Breast epithelium (tissue), 4 donors: ENCODE results near the gene FRMD4A. TPM values are rescaled to one million over a fixed set of nuclear protein-coding genes. Genes with fewer than 3 reads are reported as not detected.

ENCODE experiments used
- DNase-seq, 2 donors: peaks; one replicate each; pipeline ENCODE4 v3.0.0-alpha.2; 2019; ENCODE audit warnings: low spot score in 2 of 2
- H3K27ac ChIP-seq, 2 donors: fragments of 200-600 bp; sonication (generic) in 1 of 2; one replicate each; pipeline ENCODE4 v1.5.1; 2016 to 2019; ENCODE audit warnings: mild to moderate bottlenecking in 1 of 2
- H3K27me3 ChIP-seq, 2 donors: fragments of 200-600 bp; sonication (generic) in 1 of 2; one replicate each; pipeline versions ENCODE4 v1.5.1 to v1.6.0; 2017 to 2019; ENCODE audit warnings: control low read depth in 1 of 2, mild to moderate bottlenecking in 1 of 2
- H3K36me3 ChIP-seq: fragments of 200-600 bp; one replicate; pipeline ENCODE4 v1.5.1; 2019
- H3K4me1 ChIP-seq, 2 donors: fragments of 200-600 bp; sonication (generic); one replicate each; pipeline ENCODE4 v1.5.1; 2016 to 2019; ENCODE audit warnings: control low read depth in 1 of 2
- H3K4me3 ChIP-seq, 3 donors: fragments of 200-600 bp; sonication (generic); 1 replicate in 2 of 3; 2 replicates in 1 of 3; pipeline ENCODE4 v1.5.1; 2016 to 2019; ENCODE audit warnings: mild to moderate bottlenecking in 3 of 3, moderate library complexity in 2 of 3
- H3K9me3 ChIP-seq, 2 donors: fragments of 200-600 bp; sonication (generic) in 1 of 2; one replicate each; pipeline ENCODE4 v1.5.1; 2016 to 2019; ENCODE audit warnings: control low read depth in 1 of 2
- CTCF ChIP-seq, 3 donors: fragments of 450-650 bp; IDR thresholded peaks; one replicate each; pipeline ENCODE4 v1.5.1; 2016 to 2017; ENCODE audit warnings: antibody characterized with exemption in 3 of 3, mild to moderate bottlenecking in 3 of 3, moderate library complexity in 3 of 3
- POLR2A ChIP-seq: fragments of 450-650 bp; IDR thresholded peaks from one replicate; pipeline ENCODE4 v1.6.1; 2016; ENCODE audit warnings: antibody characterized with exemption, mild to moderate bottlenecking, moderate library complexity
- POLR2AphosphoS5 ChIP-seq, 3 donors: sonication (generic); formaldehyde crosslinking; IDR thresholded peaks; one replicate each; pipeline ENCODE4 v1.6.1; 2017; ENCODE audit warnings: antibody characterized with exemption in 3 of 3
- intact Hi-C: fragments of 100-400 bp; cut with DNase I; formaldehyde crosslinking; loops from one replicate; pipeline ENCODE4 v1.15.1; 2023; ENCODE audit warnings: low total_unique reads
- total RNA-seq, 3 donors: library from RNA; depleted of rRNA; stranded (reverse); fragments of >200 nt; gene quantifications; one replicate each; pipeline ENCODE4 v1.1.0, GENCODE V29; 2016

Gene FRMD4A
- total RNA-seq, 3 donors from 2014 or later = 27.5 to 107 (median 34.4) TPM

- H3K36me3 ChIP-seq = no peaks in the 10 kb centered on the region
- no peaks in the 10 kb centered on the region for H3K9me3 ChIP-seq
- TF ChIP-seq POLR2A = no peak
- TF ChIP-seq POLR2AphosphoS5 (IDR thresholded peaks at IDR 0.05) = no peak
- no peak for TF ChIP-seq CTCF (IDR thresholded peaks at IDR 0.05)
- H3K4me1 ChIP-seq = no peaks in the 10 kb centered on the region
- H3K4me3 ChIP-seq = no peak overlapping the region
- no peaks in the 10 kb centered on the region for H3K27me3 ChIP-seq
- no peak for DNase-seq
- H3K27ac ChIP-seq = no peak overlapping the region
- intact Hi-C loops = no loop called here
Observed at GRCh38 chr10:13669182-13669855, 661.4 kb downstream of the FRMD4A start.

GRCh38 chr10:13668126-13668525 is 662.6 kb downstream of the FRMD4A start:
- Histone ChIP-seq H3K4me1 (no peaks in the 10 kb centered on the region), H3K4me3 (no peak overlapping the region), H3K27ac (peak overlapping the region in 1 of 2 donors; percentile 2), H3K36me3 (no peaks in the 10 kb centered on the region), H3K9me3 (no peaks in the 10 kb centered on the region), H3K27me3 (no peaks in the 10 kb centered on the region)
- peak in 1 of 2 donors; percentile 35 for DNase-seq
- intact Hi-C loops = no loop called here
- TF ChIP-seq CTCF (IDR thresholded peaks at IDR 0.05) = no peak
- no peak for TF ChIP-seq POLR2AphosphoS5 (IDR thresholded peaks at IDR 0.05)
- no peak for TF ChIP-seq POLR2A

GRCh38 chr10:13665516-13666262 is 665.0 kb downstream of the FRMD4A start:
- no peaks in the 10 kb centered on the region for H3K9me3 ChIP-seq
- no peak for DNase-seq
- H3K36me3 ChIP-seq = no peaks in the 10 kb centered on the region
- H3K27me3 ChIP-seq = no peaks in the 10 kb centered on the region
- intact Hi-C loops = no loop called here
- H3K4me1 ChIP-seq = no peaks in the 10 kb centered on the region
- H3K27ac ChIP-seq = no peak overlapping the region
- H3K4me3 ChIP-seq = no peak overlapping the region
- TF ChIP-seq CTCF (IDR thresholded peaks at IDR 0.05) (no peak), POLR2A (no peak), POLR2AphosphoS5 (IDR thresholded peaks at IDR 0.05) (no peak)

- H3K27me3 ChIP-seq = no peaks in the 10 kb centered on the region
- H3K36me3 ChIP-seq = no peaks in the 10 kb centered on the region
- intact Hi-C loops = loop anchor here (5.0 kb wide), 1 partner anchor 116 kb away; no protein-coding TSS in a partner anchor
- H3K4me1 ChIP-seq = no peaks in the 10 kb centered on the region
- no peaks in the 10 kb centered on the region for H3K9me3 ChIP-seq
- H3K4me3 ChIP-seq = no peak overlapping the region
- TF ChIP-seq POLR2AphosphoS5 (IDR thresholded peaks at IDR 0.05) (no peak), CTCF (IDR thresholded peaks at IDR 0.05) (no peak), POLR2A (no peak)
- peak overlapping the region in 1 of 2 donors; percentile 29 for H3K27ac ChIP-seq
- DNase-seq = no peak
Observed at GRCh38 chr10:13661256-13661655, 669.5 kb downstream of the FRMD4A start.

GRCh38 chr10:13660551-13660920 is 670.2 kb downstream of the FRMD4A start:
- Histone ChIP-seq H3K4me1 (no peaks in the 10 kb centered on the region), H3K36me3 (no peaks in the 10 kb centered on the region), H3K27me3 (no peaks in the 10 kb centered on the region), H3K4me3 (no peak overlapping the region), H3K9me3 (no peaks in the 10 kb centered on the region), H3K27ac (peak overlapping the region in 1 of 2 donors; percentile 30)
- DNase-seq = no peak
- TF ChIP-seq CTCF (IDR thresholded peaks at IDR 0.05) (no peak), POLR2A (no peak), POLR2AphosphoS5 (IDR thresholded peaks at IDR 0.05) (no peak)
- intact Hi-C loops = loop anchor here (5.0 kb wide), 1 partner anchor 117 kb away; no protein-coding TSS in a partner anchor
